NCI-H510A (cell line): Measurements from ENCODE around the gene UBB.
A peak's percentile ranks its signal among the peaks of the same experiment; 100 is the strongest.

Source experiments
- DNase-seq: peaks from one replicate; lab custom pipeline; 2025; lab: John Stamatoyannopoulos, UW

UBB gene

GRCh38 chr17:16380640-16381495 lies at the start of gene UBB:
UBB (plus strand) TSS chr17:16381091; CDS start chr17:16381908, 817 bp downstream.
- peak; percentile 90 for DNase-seq

- no peak for DNase-seq
These were observed 42.5 kb upstream of the UBB start for GRCh38 chr17:16338391-16338790.

GRCh38 chr17:16339402-16339801 lies 41.5 kb upstream of the UBB start:
- DNase-seq: no peak

GRCh38 chr17:16339959-16340358 lies 40.9 kb upstream of the UBB start:
- no peak for DNase-seq

- DNase-seq: no peak
These were observed 37.9 kb upstream of the UBB start for GRCh38 chr17:16342979-16343378.

GRCh38 chr17:16343569-16343968 lies 37.3 kb upstream of the UBB start:
- no peak for DNase-seq

- DNase-seq: no peak
These were observed 35.3 kb upstream of the UBB start for GRCh38 chr17:16345565-16345964.

GRCh38 chr17:16346721-16347271 lies 34.1 kb upstream of the UBB start:
- DNase-seq: no peak

- DNase-seq: no peak
These were observed 32.3 kb upstream of the UBB start for GRCh38 chr17:16348586-16348985.

- DNase-seq: no peak
These were observed 31.5 kb upstream of the UBB start for GRCh38 chr17:16349431-16349830.

GRCh38 chr17:16351831-16352230 lies 29.1 kb upstream of the UBB start:
- no peak for DNase-seq

GRCh38 chr17:16352303-16352666 lies 28.6 kb upstream of the UBB start:
- DNase-seq: peak; percentile 76

- peak; percentile 69 for DNase-seq
These were observed 28.1 kb upstream of the UBB start for GRCh38 chr17:16352667-16353316.

GRCh38 chr17:16353317-16354174 lies 27.3 kb upstream of the UBB start, which contains the start of gene CENPV:
CENPV (minus strand) TSS chr17:16353469; CDS start chr17:16353436, 33 bp downstream.
- DNase-seq: peak; percentile 58

- DNase-seq: no peak
These were observed 26.3 kb upstream of the UBB start for GRCh38 chr17:16354585-16354984.

- no peak for DNase-seq
These were observed 22.5 kb upstream of the UBB start for GRCh38 chr17:16358394-16358793.

GRCh38 chr17:16361874-16362273 lies 19.0 kb upstream of the UBB start:
- DNase-seq: no peak

- peak; percentile 51 for DNase-seq
These were observed 16.9 kb upstream of the UBB start for GRCh38 chr17:16363749-16364536.

- DNase-seq: no peak
These were observed 16.3 kb upstream of the UBB start for GRCh38 chr17:16364625-16365024.

- DNase-seq: peak; percentile 27
These were observed 9.1 kb upstream of the UBB start for GRCh38 chr17:16371742-16372141.
